Loucy (cell line): ENCODE results near the gene ATXN7L1.

Experiments used
- CTCF ChIP-seq: fragments of 200-600 bp; sonication (generic); conservative IDR thresholded peaks from 2 replicates; pipeline ENCODE4 v1.5.1; 2014; ENCODE audit warnings: mild to moderate bottlenecking, antibody characterized with exemption, low read length
- EZH2phosphoT487 ChIP-seq: fragments of 200-600 bp; IDR thresholded peaks from 2 replicates; pipeline ENCODE4 v1.6.1; 2018; ENCODE audit warnings: antibody characterized with exemption, mild to moderate bottlenecking, moderate library complexity, borderline replicate concordance

- no peak for TF ChIP-seq CTCF
- no peak for TF ChIP-seq EZH2phosphoT487
Observed at GRCh38 chr7:105610165-105610930, 266.1 kb downstream of the ATXN7L1 start.
